GM12878 (cell line): ENCODE data around the gene LDLRAD4.

Experiments
- BRCA1 ChIP-seq: IDR thresholded peaks from 2 replicates; pipeline ENCODE4 v1.6.1; 2011; ENCODE audit warnings: low read depth, low read length, improper control_type of control experiment
- CREB1 ChIP-seq: IDR thresholded peaks from 2 replicates; pipeline ENCODE4 v1.6.1; 2012; ENCODE audit warnings: low read depth, mild to moderate bottlenecking, inconsistent platforms
- MAX ChIP-seq: IDR thresholded peaks from 2 replicates; pipeline ENCODE4 v1.6.1; 2012; ENCODE audit warnings: low read depth, low read length, improper control_type of control experiment
- POLR2A ChIP-seq: IDR thresholded peaks from 2 replicates; pipeline ENCODE4 v1.6.1; 2011; ENCODE audit warnings: low read depth, mild to moderate bottlenecking, low read length

- no peak for TF ChIP-seq MAX
- TF ChIP-seq CREB1, result no peak
- TF ChIP-seq BRCA1, result no peak
- TF ChIP-seq POLR2A, result no peak
Measured at GRCh38 chr18:13266218-13267100, 47.9 kb downstream of the LDLRAD4 start.
